HEK293 (cell line): ENCODE results near the gene CC2D2B.

ENCODE experiments used
- CTCF ChIA-PET: fragments of 350-600 bp; formaldehyde crosslinking; extraction: SDS; loops from one replicate; lab custom pipeline; 2021; ENCODE audit warnings: antibody characterized with exemption; lab: Yijun Ruan, JAX
- POLR2A ChIA-PET: fragments of 300-600 bp; formaldehyde crosslinking; extraction: SDS; loops from one replicate; lab custom pipeline; 2020; ENCODE audit warnings: antibody characterized with exemption, inconsistent platforms; lab: Yijun Ruan, JAX
- H3K27ac ChIP-seq: fragments of 200-500 bp; sonication (Bioruptor generic); 2 replicates; pipeline ENCODE4 v1.5.1; 2014; ENCODE audit warnings: low read depth, low read length, control low read depth, inconsistent platforms; ENCODE audit errors: extremely low read depth
- H3K36me3 ChIP-seq, 2 experiments: fragments of 200-500 bp in 1 of 2; sonication (Bioruptor generic) in 1 of 2; 1 replicate in 1 of 2; 2 replicates in 1 of 2; pipeline ENCODE4 v1.5.1; 2014 to 2017; ENCODE audit warnings: inconsistent platforms in 2 of 2, low read length in 2 of 2; ENCODE audit not compliant: control insufficient read depth in 2 of 2, insufficient read depth in 1 of 2
- H3K4me1 ChIP-seq: fragments of 200-500 bp; sonication (Bioruptor generic); 2 replicates; pipeline ENCODE4 v1.5.1; 2014; ENCODE audit warnings: mild to moderate bottlenecking, low read length, inconsistent platforms; ENCODE audit not compliant: control insufficient read depth, insufficient read depth
- H3K4me3 ChIP-seq: 2 replicates; pipeline ENCODE4 v1.5.1; 2011; ENCODE audit warnings: low read depth, mild to moderate bottlenecking, control low read depth, low read length, moderate library complexity
- H3K9me3 ChIP-seq: fragments of 200-500 bp; sonication (Bioruptor generic); 2 replicates; pipeline ENCODE4 v1.5.1; 2014; ENCODE audit warnings: low read depth, low read length, inconsistent platforms; ENCODE audit not compliant: control insufficient read depth, insufficient read depth
- HIC1 ChIP-seq: fragments of 450-650 bp; formaldehyde crosslinking; IDR thresholded peaks from 2 replicates; pipeline ENCODE4 v1.5.1; 2016; ENCODE audit warnings: missing biosample characterization, missing genetic modification characterization
- KLF9 ChIP-seq: fragments of 450-650 bp; formaldehyde crosslinking; IDR thresholded peaks from 2 replicates; pipeline ENCODE4 v1.5.1; 2016; ENCODE audit warnings: missing biosample characterization, missing genetic modification characterization, low read depth
- PBX3 ChIP-seq: sonication (generic); formaldehyde crosslinking; IDR thresholded peaks from 2 replicates; pipeline ENCODE4 v1.8.1; 2022; ENCODE audit warnings: mild to moderate bottlenecking, moderate library complexity, missing genetic modification reagents
- PRDM6 ChIP-seq: fragments of 450-650 bp; formaldehyde crosslinking; IDR thresholded peaks from 2 replicates; pipeline ENCODE4 v1.5.1; 2017; ENCODE audit warnings: missing biosample characterization, missing genetic modification characterization
- SALL2 ChIP-seq: fragments of 450-650 bp; formaldehyde crosslinking; IDR thresholded peaks from 2 replicates; pipeline ENCODE4 v1.5.0; 2017; ENCODE audit warnings: missing biosample characterization, mild to moderate bottlenecking, missing genetic modification characterization, borderline replicate concordance
- SCRT1 ChIP-seq: fragments of 450-650 bp; formaldehyde crosslinking; IDR thresholded peaks from 2 replicates; pipeline ENCODE4 v1.5.1; 2016; ENCODE audit warnings: missing biosample characterization, missing genetic modification characterization, borderline replicate concordance
- TCF7L2 ChIP-seq: IDR thresholded peaks from 2 replicates; pipeline ENCODE4 v1.6.1; 2011; ENCODE audit warnings: low read depth, mild to moderate bottlenecking, inconsistent platforms, low read length, moderate library complexity, borderline replicate concordance
- ZFP37 ChIP-seq: fragments of 450-650 bp; formaldehyde crosslinking; IDR thresholded peaks from 2 replicates; pipeline ENCODE4 v1.5.1; 2016; ENCODE audit warnings: missing biosample characterization, missing genetic modification characterization
- ZNF138 ChIP-seq: fragments of 450-650 bp; formaldehyde crosslinking; IDR thresholded peaks from 2 replicates; pipeline ENCODE4 v1.5.1; 2016; ENCODE audit warnings: missing biosample characterization, missing genetic modification characterization, borderline replicate concordance
- ZNF146 ChIP-seq: fragments of 450-650 bp; formaldehyde crosslinking; IDR thresholded peaks from 2 replicates; pipeline ENCODE4 v1.5.1; 2016; ENCODE audit warnings: missing biosample characterization, missing genetic modification characterization
- ZNF19 ChIP-seq: fragments of 450-650 bp; formaldehyde crosslinking; IDR thresholded peaks from 2 replicates; pipeline ENCODE4; 2016; ENCODE audit warnings: missing biosample characterization, missing genetic modification characterization, low read depth
- ZNF26 ChIP-seq: fragments of 450-650 bp; formaldehyde crosslinking; IDR thresholded peaks from 2 replicates; pipeline ENCODE4 v1.5.1; 2016; ENCODE audit warnings: missing biosample characterization, missing genetic modification characterization
- ZNF302 ChIP-seq: fragments of 450-650 bp; formaldehyde crosslinking; IDR thresholded peaks from 2 replicates; pipeline ENCODE4 v1.5.1; 2016; ENCODE audit warnings: missing biosample characterization, missing genetic modification characterization, low read depth
- ZNF416 ChIP-seq: fragments of 450-650 bp; formaldehyde crosslinking; IDR thresholded peaks from 2 replicates; pipeline ENCODE4 v1.5.1; 2016; ENCODE audit warnings: missing biosample characterization, missing genetic modification characterization
- ZNF449 ChIP-seq: fragments of 450-650 bp; formaldehyde crosslinking; IDR thresholded peaks from 2 replicates; pipeline ENCODE4 v1.5.1; 2017; ENCODE audit warnings: missing biosample characterization, mild to moderate bottlenecking, missing genetic modification characterization, moderate library complexity
- ZNF529 ChIP-seq: fragments of 450-650 bp; formaldehyde crosslinking; IDR thresholded peaks from 2 replicates; pipeline ENCODE4 v1.5.1; 2017; ENCODE audit warnings: missing genetic modification characterization, missing biosample characterization; ENCODE audit not compliant: insufficient replicate concordance
- ZNF530 ChIP-seq: fragments of 450-650 bp; formaldehyde crosslinking; IDR thresholded peaks from 2 replicates; pipeline ENCODE4 v1.5.1; 2016; ENCODE audit warnings: low read depth, missing biosample characterization, missing genetic modification characterization
- ZNF645 ChIP-seq: fragments of 450-650 bp; formaldehyde crosslinking; IDR thresholded peaks from 2 replicates; pipeline ENCODE4; 2016; ENCODE audit warnings: missing biosample characterization, missing genetic modification characterization
- ZNF658 ChIP-seq: fragments of 450-650 bp; formaldehyde crosslinking; IDR thresholded peaks from 2 replicates; pipeline ENCODE4; 2016; ENCODE audit warnings: missing biosample characterization, missing genetic modification characterization
- ZNF677 ChIP-seq: fragments of 450-650 bp; IDR thresholded peaks from 2 replicates; pipeline ENCODE4 v1.5.0; 2018; ENCODE audit warnings: missing biosample characterization, mild to moderate bottlenecking, missing genetic modification characterization, moderate library complexity
- ZNF830 ChIP-seq: fragments of 450-650 bp; IDR thresholded peaks from 2 replicates; pipeline ENCODE4 v1.5.0; 2018; ENCODE audit warnings: missing biosample characterization, missing genetic modification characterization, low read depth, mild to moderate bottlenecking, moderate library complexity
- ZSCAN18 ChIP-seq: fragments of 450-650 bp; formaldehyde crosslinking; IDR thresholded peaks from 2 replicates; pipeline ENCODE4 v1.5.1; 2016; ENCODE audit warnings: missing biosample characterization, missing genetic modification characterization

CC2D2B gene

GRCh38 chr10:96072674-96073073, 164.9 kb downstream of the CC2D2B start:
- TF ChIP-seq HIC1 (tag by site-specific recombination) (no peak), ZFP37 (tag by site-specific recombination) (no peak), ZNF19 (tag by site-specific recombination) (no peak), ZNF645 (tag by site-specific recombination) (no peak), ZNF449 (tag by site-specific recombination) (no peak)
- TF ChIP-seq, all 188 proteins: peak for 0
- POLR2A ChIA-PET: no interaction called here
- Histone ChIP-seq H3K27ac (no peak overlapping the region), H3K9me3 (no peaks in the 10 kb centered on the region), H3K36me3 (no peaks in the 10 kb centered on the region; a peak in 1 of 3 replicates), H3K4me3 (no peak overlapping the region), H3K4me1 (peaks cover 3% of the 10 kb centered on the region)
- CTCF ChIA-PET: interaction anchor here (0.6 kb wide), 1 partner anchor 157 kb away, joined by 3 read pairs; no protein-coding TSS in a partner anchor

- CTCF ChIA-PET: interaction anchor here (0.5 kb wide), 1 partner anchor 618 kb away, joined by 3 read pairs; no protein-coding TSS in a partner anchor
- Histone ChIP-seq H3K9me3 (no peaks in the 10 kb centered on the region), H3K27ac (no peak overlapping the region), H3K36me3 (no peaks in the 10 kb centered on the region), H3K4me3 (no peak overlapping the region), H3K4me1 (peaks cover 3% of the 10 kb centered on the region)
- POLR2A ChIA-PET: no interaction called here
- TF ChIP-seq ZNF26 (tag by site-specific recombination): no peak
- TF ChIP-seq SCRT1 (tag by site-specific recombination): no peak
- TF ChIP-seq PRDM6 (tag by site-specific recombination): no peak
- TF ChIP-seq ZNF658 (tag by site-specific recombination): no peak
- no peak for TF ChIP-seq ZNF677 (tag by site-specific recombination)
- TF ChIP-seq SALL2 (tag by site-specific recombination): no peak
- no peak for TF ChIP-seq ZNF830
- TF ChIP-seq PBX3: no peak
- no peak for TF ChIP-seq ZNF530 (tag by site-specific recombination)
- no peak for TF ChIP-seq ZNF645 (tag by site-specific recombination)
- no peak for TF ChIP-seq ZNF529 (tag by site-specific recombination)
- TF ChIP-seq KLF9 (tag by site-specific recombination): no peak
- TF ChIP-seq ZNF302: no peak
- no peak for TF ChIP-seq ZNF416
- no peak for TF ChIP-seq TCF7L2
- TF ChIP-seq ZSCAN18 (tag by site-specific recombination): no peak
- TF ChIP-seq ZNF138 (tag by site-specific recombination): no peak
- TF ChIP-seq ZNF146 (tag by site-specific recombination): no peak
Observed at GRCh38 chr10:96073722-96074121, 165.9 kb downstream of the CC2D2B start.
